ENCODE data around the gene C10orf143. TPM values are rescaled to one million over a fixed set of nuclear protein-coding genes. Genes with fewer than 3 reads are reported as not detected.

C10orf143 gene
- total and polyA plus RNA-seq, 2 experiments from 2014 or later = 0.21 to 3.7 TPM

DNA sequence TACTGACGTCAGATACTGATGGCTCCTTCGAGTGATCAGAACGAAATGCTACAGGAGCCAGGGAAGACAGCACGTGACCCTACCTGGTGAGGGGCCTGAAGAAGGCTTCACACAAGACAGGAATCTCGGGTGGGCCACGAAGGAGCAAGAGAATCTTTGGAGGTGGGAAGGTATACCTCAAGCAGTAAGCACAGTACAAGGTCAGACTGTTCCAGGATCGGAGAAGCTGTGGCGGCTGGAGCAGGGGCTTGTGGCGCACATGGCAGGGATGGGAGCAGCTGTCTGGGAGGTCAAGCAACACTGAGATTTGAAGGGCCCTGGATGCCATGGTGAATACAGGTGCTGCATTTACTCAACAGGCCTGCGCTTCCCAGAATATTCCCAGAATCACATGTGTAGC, 45.4 kb downstream of the C10orf143 start (continued):
- TF ChIP-seq, protein P1, sequence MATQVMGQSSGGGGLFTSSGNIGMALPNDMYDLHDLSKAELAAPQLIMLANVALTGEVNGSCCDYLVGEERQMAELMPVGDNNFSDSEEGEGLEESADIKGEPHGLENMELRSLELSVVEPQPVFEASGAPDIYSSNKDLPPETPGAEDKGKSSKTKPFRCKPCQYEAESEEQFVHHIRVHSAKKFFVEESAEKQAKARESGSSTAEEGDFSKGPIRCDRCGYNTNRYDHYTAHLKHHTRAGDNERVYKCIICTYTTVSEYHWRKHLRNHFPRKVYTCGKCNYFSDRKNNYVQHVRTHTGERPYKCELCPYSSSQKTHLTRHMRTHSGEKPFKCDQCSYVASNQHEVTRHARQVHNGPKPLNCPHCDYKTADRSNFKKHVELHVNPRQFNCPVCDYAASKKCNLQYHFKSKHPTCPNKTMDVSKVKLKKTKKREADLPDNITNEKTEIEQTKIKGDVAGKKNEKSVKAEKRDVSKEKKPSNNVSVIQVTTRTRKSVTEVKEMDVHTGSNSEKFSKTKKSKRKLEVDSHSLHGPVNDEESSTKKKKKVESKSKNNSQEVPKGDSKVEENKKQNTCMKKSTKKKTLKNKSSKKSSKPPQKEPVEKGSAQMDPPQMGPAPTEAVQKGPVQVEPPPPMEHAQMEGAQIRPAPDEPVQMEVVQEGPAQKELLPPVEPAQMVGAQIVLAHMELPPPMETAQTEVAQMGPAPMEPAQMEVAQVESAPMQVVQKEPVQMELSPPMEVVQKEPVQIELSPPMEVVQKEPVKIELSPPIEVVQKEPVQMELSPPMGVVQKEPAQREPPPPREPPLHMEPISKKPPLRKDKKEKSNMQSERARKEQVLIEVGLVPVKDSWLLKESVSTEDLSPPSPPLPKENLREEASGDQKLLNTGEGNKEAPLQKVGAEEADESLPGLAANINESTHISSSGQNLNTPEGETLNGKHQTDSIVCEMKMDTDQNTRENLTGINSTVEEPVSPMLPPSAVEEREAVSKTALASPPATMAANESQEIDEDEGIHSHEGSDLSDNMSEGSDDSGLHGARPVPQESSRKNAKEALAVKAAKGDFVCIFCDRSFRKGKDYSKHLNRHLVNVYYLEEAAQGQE (IDR thresholded peaks at IDR 0.05; ENCODE audit: unreplicated experiment) = no peak
- no peak for TF ChIP-seq NANOG (IDR thresholded peaks at IDR 0.05; ENCODE audit: borderline replicate concordance)
- no peak for TF ChIP-seq STAT1 (IDR thresholded peaks at IDR 0.05; ENCODE audit: unreplicated experiment)
- no peak for TF ChIP-seq ZNF114 (CRISPR knock-in tag; IDR thresholded peaks at IDR 0.05)
- TF ChIP-seq EZH2 (IDR thresholded peaks at IDR 0.05; ENCODE audit: low read depth, unreplicated experiment) = no peak

DNA sequence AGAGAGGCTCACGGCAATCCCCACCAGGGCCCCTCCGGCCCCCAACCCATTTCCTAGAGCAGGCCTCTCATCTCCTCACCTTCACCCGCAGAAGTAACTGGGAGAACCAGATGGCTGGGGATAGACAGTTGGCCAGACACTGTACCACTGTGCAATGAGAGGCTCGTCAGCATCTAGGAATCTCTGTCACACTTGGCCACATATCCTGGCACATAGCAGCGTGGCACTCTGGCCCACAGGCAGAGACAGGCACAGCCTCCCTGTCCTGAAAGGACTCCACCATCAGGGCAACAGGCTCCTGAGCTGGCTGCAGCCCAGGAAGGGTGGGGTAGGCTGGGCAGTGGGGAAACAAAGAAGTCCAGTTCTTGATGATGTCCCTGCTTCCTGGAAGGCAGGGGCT, 45.8 kb downstream of the C10orf143 start:
- H3F3A ChIP-seq (replicated peaks; ENCODE audit: low read depth) = no peaks in the 10 kb centered on the region
- Mint-ChIP-seq H3K36me3 (ENCODE audit: low read depth) (no peaks in the 10 kb centered on the region), H3K27ac (no peak overlapping the region), H3K9me3 (no peaks in the 10 kb centered on the region; the same call in 2 of the 3 replicates), H3K4me1 (no peaks in the 10 kb centered on the region), H3K27me3 (ENCODE audit: insufficient read depth, low read depth, poor library complexity) (no peaks in the 10 kb centered on the region), H3K4me3 (no peak overlapping the region)
- H2AFZ ChIP-seq = no peak overlapping the region
- no peak overlapping the region for H3K4me3 ChIP-seq
- no peaks in the 10 kb centered on the region for H3K79me2 ChIP-seq (replicated peaks; ENCODE audit: insufficient read depth)
- no peak overlapping the region for H3K4me2 ChIP-seq
- H4K20me1 ChIP-seq (replicated peaks; ENCODE audit: insufficient read depth) = no peaks in the 10 kb centered on the region
- TF ChIP-seq POLR2AphosphoS5 (IDR thresholded peaks at IDR 0.05; ENCODE audit: low read depth) (no peak), STAT1 (IDR thresholded peaks at IDR 0.05; ENCODE audit: unreplicated experiment) (no peak), NANOG (IDR thresholded peaks at IDR 0.05; ENCODE audit: borderline replicate concordance) (no peak), JUNB (IDR thresholded peaks at IDR 0.05; ENCODE audit: unreplicated experiment) (no peak)
- TF ChIP-seq, protein P2, sequence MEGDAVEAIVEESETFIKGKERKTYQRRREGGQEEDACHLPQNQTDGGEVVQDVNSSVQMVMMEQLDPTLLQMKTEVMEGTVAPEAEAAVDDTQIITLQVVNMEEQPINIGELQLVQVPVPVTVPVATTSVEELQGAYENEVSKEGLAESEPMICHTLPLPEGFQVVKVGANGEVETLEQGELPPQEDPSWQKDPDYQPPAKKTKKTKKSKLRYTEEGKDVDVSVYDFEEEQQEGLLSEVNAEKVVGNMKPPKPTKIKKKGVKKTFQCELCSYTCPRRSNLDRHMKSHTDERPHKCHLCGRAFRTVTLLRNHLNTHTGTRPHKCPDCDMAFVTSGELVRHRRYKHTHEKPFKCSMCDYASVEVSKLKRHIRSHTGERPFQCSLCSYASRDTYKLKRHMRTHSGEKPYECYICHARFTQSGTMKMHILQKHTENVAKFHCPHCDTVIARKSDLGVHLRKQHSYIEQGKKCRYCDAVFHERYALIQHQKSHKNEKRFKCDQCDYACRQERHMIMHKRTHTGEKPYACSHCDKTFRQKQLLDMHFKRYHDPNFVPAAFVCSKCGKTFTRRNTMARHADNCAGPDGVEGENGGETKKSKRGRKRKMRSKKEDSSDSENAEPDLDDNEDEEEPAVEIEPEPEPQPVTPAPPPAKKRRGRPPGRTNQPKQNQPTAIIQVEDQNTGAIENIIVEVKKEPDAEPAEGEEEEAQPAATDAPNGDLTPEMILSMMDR (conservative IDR thresholded peaks at IDR 0.05; ENCODE audit: low read depth in 2 of 2) = no peak
- TF ChIP-seq, protein P3, sequence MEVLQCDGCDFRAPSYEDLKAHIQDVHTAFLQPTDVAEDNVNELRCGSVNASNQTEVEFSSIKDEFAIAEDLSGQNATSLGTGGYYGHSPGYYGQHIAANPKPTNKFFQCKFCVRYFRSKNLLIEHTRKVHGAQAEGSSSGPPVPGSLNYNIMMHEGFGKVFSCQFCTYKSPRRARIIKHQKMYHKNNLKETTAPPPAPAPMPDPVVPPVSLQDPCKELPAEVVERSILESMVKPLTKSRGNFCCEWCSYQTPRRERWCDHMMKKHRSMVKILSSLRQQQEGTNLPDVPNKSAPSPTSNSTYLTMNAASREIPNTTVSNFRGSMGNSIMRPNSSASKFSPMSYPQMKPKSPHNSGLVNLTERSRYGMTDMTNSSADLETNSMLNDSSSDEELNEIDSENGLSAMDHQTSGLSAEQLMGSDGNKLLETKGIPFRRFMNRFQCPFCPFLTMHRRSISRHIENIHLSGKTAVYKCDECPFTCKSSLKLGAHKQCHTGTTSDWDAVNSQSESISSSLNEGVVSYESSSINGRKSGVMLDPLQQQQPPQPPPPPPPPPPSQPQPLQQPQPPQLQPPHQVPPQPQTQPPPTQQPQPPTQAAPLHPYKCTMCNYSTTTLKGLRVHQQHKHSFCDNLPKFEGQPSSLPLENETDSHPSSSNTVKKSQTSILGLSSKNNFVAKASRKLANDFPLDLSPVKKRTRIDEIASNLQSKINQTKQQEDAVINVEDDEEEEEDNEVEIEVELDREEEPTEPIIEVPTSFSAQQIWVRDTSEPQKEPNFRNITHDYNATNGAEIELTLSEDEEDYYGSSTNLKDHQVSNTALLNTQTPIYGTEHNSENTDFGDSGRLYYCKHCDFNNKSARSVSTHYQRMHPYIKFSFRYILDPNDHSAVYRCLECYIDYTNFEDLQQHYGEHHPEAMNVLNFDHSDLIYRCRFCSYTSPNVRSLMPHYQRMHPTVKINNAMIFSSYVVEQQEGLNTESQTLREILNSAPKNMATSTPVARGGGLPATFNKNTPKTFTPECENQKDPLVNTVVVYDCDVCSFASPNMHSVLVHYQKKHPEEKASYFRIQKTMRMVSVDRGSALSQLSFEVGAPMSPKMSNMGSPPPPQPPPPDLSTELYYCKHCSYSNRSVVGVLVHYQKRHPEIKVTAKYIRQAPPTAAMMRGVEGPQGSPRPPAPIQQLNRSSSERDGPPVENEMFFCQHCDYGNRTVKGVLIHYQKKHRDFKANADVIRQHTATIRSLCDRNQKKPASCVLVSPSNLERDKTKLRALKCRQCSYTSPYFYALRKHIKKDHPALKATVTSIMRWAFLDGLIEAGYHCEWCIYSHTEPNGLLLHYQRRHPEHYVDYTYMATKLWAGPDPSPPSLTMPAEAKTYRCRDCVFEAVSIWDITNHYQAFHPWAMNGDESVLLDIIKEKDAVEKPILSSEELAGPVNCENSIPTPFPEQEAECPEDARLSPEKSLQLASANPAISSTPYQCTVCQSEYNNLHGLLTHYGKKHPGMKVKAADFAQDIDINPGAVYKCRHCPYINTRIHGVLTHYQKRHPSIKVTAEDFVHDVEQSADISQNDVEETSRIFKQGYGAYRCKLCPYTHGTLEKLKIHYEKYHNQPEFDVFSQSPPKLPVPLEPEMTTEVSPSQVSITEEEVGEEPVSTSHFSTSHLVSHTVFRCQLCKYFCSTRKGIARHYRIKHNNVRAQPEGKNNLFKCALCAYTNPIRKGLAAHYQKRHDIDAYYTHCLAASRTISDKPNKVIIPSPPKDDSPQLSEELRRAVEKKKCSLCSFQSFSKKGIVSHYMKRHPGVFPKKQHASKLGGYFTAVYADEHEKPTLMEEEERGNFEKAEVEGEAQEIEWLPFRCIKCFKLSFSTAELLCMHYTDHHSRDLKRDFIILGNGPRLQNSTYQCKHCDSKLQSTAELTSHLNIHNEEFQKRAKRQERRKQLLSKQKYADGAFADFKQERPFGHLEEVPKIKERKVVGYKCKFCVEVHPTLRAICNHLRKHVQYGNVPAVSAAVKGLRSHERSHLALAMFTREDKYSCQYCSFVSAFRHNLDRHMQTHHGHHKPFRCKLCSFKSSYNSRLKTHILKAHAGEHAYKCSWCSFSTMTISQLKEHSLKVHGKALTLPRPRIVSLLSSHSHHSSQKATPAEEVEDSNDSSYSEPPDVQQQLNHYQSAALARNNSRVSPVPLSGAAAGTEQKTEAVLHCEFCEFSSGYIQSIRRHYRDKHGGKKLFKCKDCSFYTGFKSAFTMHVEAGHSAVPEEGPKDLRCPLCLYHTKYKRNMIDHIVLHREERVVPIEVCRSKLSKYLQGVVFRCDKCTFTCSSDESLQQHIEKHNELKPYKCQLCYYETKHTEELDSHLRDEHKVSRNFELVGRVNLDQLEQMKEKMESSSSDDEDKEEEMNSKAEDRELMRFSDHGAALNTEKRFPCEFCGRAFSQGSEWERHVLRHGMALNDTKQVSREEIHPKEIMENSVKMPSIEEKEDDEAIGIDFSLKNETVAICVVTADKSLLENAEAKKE (CRISPR knock-in tag; IDR thresholded peaks at IDR 0.05) = no peak
- TF ChIP-seq, protein P4, sequence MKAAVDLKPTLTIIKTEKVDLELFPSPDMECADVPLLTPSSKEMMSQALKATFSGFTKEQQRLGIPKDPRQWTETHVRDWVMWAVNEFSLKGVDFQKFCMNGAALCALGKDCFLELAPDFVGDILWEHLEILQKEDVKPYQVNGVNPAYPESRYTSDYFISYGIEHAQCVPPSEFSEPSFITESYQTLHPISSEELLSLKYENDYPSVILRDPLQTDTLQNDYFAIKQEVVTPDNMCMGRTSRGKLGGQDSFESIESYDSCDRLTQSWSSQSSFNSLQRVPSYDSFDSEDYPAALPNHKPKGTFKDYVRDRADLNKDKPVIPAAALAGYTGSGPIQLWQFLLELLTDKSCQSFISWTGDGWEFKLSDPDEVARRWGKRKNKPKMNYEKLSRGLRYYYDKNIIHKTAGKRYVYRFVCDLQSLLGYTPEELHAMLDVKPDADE (IDR thresholded peaks at IDR 0.05) = no peak
- DNase-seq (ENCODE audit: low spot score) (no peak), ATAC-seq (no peak)
- no peak overlapping the region for H3K27ac ChIP-seq (ENCODE audit: low read depth)
- no peaks in the 10 kb centered on the region for H3K27me3 ChIP-seq (ENCODE audit: insufficient read depth)
- no peaks in the 10 kb centered on the region for H3K36me3 ChIP-seq (ENCODE audit: insufficient read depth)
- no peaks in the 10 kb centered on the region for H3K9me2 ChIP-seq (ENCODE audit: insufficient read depth)
- H3K4me1 ChIP-seq (ENCODE audit: insufficient read depth) = no peaks in the 10 kb centered on the region

Measured in GM23338 (cell line).